HCT116 (cell line): ENCODE data around the gene UGT1A6.

Source experiments
- CEBPB ChIP-seq: IDR thresholded peaks from 2 replicates; pipeline ENCODE4 v1.6.1; 2012; ENCODE audit warnings: low read depth
- POLR2A ChIP-seq: IDR thresholded peaks from 2 replicates; pipeline ENCODE4 v1.7.0; 2011; ENCODE audit warnings: borderline replicate concordance; ENCODE audit not compliant: insufficient read depth, insufficient read length; ENCODE audit errors: extremely low read depth
- POLR2AphosphoS5 ChIP-seq: IDR thresholded peaks from 2 replicates; pipeline ENCODE4 v1.6.1; 2011; ENCODE audit warnings: mild to moderate bottlenecking, low read depth, low read length, moderate library complexity
- SP1 ChIP-seq: IDR thresholded peaks from 2 replicates; pipeline ENCODE4 v1.6.1; 2012; ENCODE audit warnings: low read depth
- YY1 ChIP-seq: IDR thresholded peaks from 2 replicates; pipeline ENCODE4 v1.6.1; 2011; ENCODE audit warnings: low read length, low read depth, moderate library complexity, mild to moderate bottlenecking; ENCODE audit not compliant: insufficient replicate concordance; ENCODE audit errors: extremely low read depth
- TF ChIP-seq, protein P1 (sequence below): IDR thresholded peaks from 2 replicates; pipeline ENCODE4 v1.6.1; 2012; ENCODE audit warnings: low read depth
- TF ChIP-seq, protein P2 (sequence below), 3 experiments: fragments of 200-600 bp in 1 of 3; sonication (generic) in 1 of 3; IDR thresholded peaks in 2 of 3; conservative IDR thresholded peaks in 1 of 3; 2 replicates each; pipeline ENCODE4 v1.5.1; 2012 to 2017; ENCODE audit warnings: low read depth in 2 of 3, low read length in 2 of 3, antibody characterized with exemption in 1 of 3, borderline replicate concordance in 1 of 3, control low read depth in 1 of 3, mild to moderate bottlenecking in 1 of 3, mixed read lengths in 1 of 3, mixed run types in 1 of 3, moderate library complexity in 1 of 3; ENCODE audit not compliant: insufficient read depth in 1 of 3

DNA sequence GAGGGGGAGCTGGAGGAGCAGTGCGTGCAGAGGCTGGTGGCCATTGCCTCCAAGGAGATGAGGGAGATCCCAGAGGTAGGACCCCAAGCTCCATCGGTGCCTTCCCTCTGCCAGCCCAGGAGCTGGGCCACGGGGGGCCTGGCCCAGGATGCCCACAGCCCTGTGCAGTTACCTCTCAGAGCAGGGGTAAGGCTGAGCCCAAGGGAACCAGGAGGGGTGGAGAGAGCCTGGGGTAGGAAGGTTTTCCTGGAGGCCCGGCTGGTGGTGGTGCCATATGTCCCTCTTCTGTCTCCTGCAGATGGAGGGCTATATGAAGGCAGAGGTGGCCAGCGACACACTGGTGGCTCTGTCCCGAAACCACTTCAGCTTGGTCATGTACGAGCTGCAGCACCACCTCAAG is 96.9 kb downstream of the UGT1A6 start:
- TF ChIP-seq, protein P1, sequence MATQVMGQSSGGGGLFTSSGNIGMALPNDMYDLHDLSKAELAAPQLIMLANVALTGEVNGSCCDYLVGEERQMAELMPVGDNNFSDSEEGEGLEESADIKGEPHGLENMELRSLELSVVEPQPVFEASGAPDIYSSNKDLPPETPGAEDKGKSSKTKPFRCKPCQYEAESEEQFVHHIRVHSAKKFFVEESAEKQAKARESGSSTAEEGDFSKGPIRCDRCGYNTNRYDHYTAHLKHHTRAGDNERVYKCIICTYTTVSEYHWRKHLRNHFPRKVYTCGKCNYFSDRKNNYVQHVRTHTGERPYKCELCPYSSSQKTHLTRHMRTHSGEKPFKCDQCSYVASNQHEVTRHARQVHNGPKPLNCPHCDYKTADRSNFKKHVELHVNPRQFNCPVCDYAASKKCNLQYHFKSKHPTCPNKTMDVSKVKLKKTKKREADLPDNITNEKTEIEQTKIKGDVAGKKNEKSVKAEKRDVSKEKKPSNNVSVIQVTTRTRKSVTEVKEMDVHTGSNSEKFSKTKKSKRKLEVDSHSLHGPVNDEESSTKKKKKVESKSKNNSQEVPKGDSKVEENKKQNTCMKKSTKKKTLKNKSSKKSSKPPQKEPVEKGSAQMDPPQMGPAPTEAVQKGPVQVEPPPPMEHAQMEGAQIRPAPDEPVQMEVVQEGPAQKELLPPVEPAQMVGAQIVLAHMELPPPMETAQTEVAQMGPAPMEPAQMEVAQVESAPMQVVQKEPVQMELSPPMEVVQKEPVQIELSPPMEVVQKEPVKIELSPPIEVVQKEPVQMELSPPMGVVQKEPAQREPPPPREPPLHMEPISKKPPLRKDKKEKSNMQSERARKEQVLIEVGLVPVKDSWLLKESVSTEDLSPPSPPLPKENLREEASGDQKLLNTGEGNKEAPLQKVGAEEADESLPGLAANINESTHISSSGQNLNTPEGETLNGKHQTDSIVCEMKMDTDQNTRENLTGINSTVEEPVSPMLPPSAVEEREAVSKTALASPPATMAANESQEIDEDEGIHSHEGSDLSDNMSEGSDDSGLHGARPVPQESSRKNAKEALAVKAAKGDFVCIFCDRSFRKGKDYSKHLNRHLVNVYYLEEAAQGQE, result no peak
- TF ChIP-seq, protein P2, sequence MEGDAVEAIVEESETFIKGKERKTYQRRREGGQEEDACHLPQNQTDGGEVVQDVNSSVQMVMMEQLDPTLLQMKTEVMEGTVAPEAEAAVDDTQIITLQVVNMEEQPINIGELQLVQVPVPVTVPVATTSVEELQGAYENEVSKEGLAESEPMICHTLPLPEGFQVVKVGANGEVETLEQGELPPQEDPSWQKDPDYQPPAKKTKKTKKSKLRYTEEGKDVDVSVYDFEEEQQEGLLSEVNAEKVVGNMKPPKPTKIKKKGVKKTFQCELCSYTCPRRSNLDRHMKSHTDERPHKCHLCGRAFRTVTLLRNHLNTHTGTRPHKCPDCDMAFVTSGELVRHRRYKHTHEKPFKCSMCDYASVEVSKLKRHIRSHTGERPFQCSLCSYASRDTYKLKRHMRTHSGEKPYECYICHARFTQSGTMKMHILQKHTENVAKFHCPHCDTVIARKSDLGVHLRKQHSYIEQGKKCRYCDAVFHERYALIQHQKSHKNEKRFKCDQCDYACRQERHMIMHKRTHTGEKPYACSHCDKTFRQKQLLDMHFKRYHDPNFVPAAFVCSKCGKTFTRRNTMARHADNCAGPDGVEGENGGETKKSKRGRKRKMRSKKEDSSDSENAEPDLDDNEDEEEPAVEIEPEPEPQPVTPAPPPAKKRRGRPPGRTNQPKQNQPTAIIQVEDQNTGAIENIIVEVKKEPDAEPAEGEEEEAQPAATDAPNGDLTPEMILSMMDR (IDR thresholded peaks at IDR 0.05 in 2 of 3, conservative IDR thresholded peaks at IDR 0.05 in 1 of 3; ENCODE audit: borderline replicate concordance in 1 of 3, insufficient read depth in 1 of 3, low read depth in 2 of 3, low read length in 2 of 3), result no peak
- TF ChIP-seq YY1 (no peak), POLR2AphosphoS5 (no peak), SP1 (no peak), CEBPB (no peak), POLR2A (no peak)
